ENCODE results near the gene NTRK2. TPM values are rescaled to one million over a fixed set of nuclear protein-coding genes. Genes with fewer than 3 reads are reported as not detected.

Gene NTRK2
- total and polyA plus RNA-seq, 4 donors, result 0.26 to 1.4 (median 0.56) TPM

- H3K36me3 ChIP-seq (ENCODE audit: control insufficient read depth in 4 of 4, insufficient read depth in 3 of 4, low read depth in 1 of 4, low read length in 3 of 4), result no peaks in the 10 kb centered on the region
- 81% methylated on average over 6 of the region's 6 CpGs for WGBS
Observed at GRCh38 chr9:84701801-84702200, 32.3 kb downstream of the NTRK2 start.

DNA sequence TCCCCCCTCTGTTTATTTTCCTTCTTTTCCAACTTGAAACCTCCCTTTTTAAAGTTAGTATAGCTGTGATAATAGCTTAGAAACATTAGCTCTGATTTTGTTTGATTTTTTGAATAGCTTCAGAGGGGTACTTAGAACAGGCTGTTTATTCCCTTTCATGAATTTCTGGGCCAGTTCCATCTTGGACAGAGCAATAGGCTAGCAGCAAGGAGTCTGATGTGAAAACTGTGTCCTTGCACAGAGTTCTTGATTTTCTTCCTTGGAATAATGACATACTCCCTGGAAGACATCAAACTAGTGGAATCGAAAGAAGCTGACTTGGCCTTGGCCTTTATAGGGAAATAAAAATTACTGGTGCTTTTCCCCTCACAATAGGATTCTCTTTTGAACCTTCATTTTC lies 32.9 kb downstream of the NTRK2 start:
- no peak overlapping the region for H3K4me3 ChIP-seq (ENCODE audit: low read depth in 1 of 3, low read length in 3 of 3)
- H3K9ac ChIP-seq (ENCODE audit: low read depth in 1 of 2, low read length in 2 of 2), result no peak overlapping the region
- peaks cover 0 to 2% (median 0%) of the 10 kb centered on the region in 4 donors for H3K27me3 ChIP-seq (ENCODE audit: control insufficient read depth in 4 of 4, insufficient read depth in 4 of 4, low read length in 3 of 4)
- H3K9me3 ChIP-seq (ENCODE audit: control insufficient read depth in 4 of 4, low read length in 3 of 4), result no peaks in the 10 kb centered on the region
- TF ChIP-seq HNF4G (IDR thresholded peaks at IDR 0.05) (no peak), RXRA (IDR thresholded peaks at IDR 0.05) (no peak), TAF1 (conservative IDR thresholded peaks at IDR 0.05) (no peak), RAD21 (IDR thresholded peaks at IDR 0.05) (no peak), REST (IDR thresholded peaks at IDR 0.05) (no peak), NR2F2 (IDR thresholded peaks at IDR 0.05) (no peak), GABPA (IDR thresholded peaks at IDR 0.05 in 1 of 2, conservative IDR thresholded peaks at IDR 0.05 in 1 of 2) (no peak)
- TF ChIP-seq, protein P1, sequence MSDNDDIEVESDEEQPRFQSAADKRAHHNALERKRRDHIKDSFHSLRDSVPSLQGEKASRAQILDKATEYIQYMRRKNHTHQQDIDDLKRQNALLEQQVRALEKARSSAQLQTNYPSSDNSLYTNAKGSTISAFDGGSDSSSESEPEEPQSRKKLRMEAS (IDR thresholded peaks at IDR 0.05), result no peak
- WGBS, result 80% methylated on average over 1 of the region's 1 CpG
- DNase-seq (ENCODE audit: low spot score), result no peak
- no peaks in the 10 kb centered on the region for H3K36me3 ChIP-seq (ENCODE audit: control insufficient read depth in 4 of 4, insufficient read depth in 3 of 4, low read depth in 1 of 4, low read length in 3 of 4)
- no peak overlapping the region for H3K27ac ChIP-seq (ENCODE audit: low read depth in 1 of 2, low read length in 2 of 2)
- no peaks in the 10 kb centered on the region for H3K4me1 ChIP-seq (ENCODE audit: control insufficient read depth in 4 of 4, insufficient read depth in 4 of 4, low read length in 3 of 4)

More at GRCh38 chr9:84701801-84702200, 32.3 kb downstream of the NTRK2 start:
- DNase-seq (ENCODE audit: low spot score), result no peak
- Histone ChIP-seq H3K4me3 (ENCODE audit: low read depth in 1 of 3, low read length in 3 of 3) (no peak overlapping the region), H3K9me3 (ENCODE audit: control insufficient read depth in 4 of 4, low read length in 3 of 4) (no peaks in the 10 kb centered on the region), H3K27ac (ENCODE audit: low read depth in 1 of 2, low read length in 2 of 2) (no peak overlapping the region), H3K27me3 (ENCODE audit: control insufficient read depth in 4 of 4, insufficient read depth in 4 of 4, low read length in 3 of 4) (peaks cover 0 to 4% (median 0%) of the 10 kb centered on the region in 4 donors), H3K4me1 (ENCODE audit: control insufficient read depth in 4 of 4, insufficient read depth in 4 of 4, low read length in 3 of 4) (no peaks in the 10 kb centered on the region), H3K9ac (ENCODE audit: low read depth in 1 of 2, low read length in 2 of 2) (no peak overlapping the region)
- TF ChIP-seq JUND (IDR thresholded peaks at IDR 0.05) (no peak), SP1 (IDR thresholded peaks at IDR 0.05) (no peak), HNF4A (conservative IDR thresholded peaks at IDR 0.05) (no peak), RAD21 (IDR thresholded peaks at IDR 0.05) (no peak), RXRA (IDR thresholded peaks at IDR 0.05) (no peak), FOXA1 (IDR thresholded peaks at IDR 0.05) (no peak), NR2F2 (IDR thresholded peaks at IDR 0.05) (no peak), REST (IDR thresholded peaks at IDR 0.05) (no peak), EGR1 (IDR thresholded peaks at IDR 0.05; ENCODE audit: low read depth in 2 of 2) (no peak)
- TF ChIP-seq, protein P1 (IDR thresholded peaks at IDR 0.05), result no peak
- TF ChIP-seq, protein P2, sequence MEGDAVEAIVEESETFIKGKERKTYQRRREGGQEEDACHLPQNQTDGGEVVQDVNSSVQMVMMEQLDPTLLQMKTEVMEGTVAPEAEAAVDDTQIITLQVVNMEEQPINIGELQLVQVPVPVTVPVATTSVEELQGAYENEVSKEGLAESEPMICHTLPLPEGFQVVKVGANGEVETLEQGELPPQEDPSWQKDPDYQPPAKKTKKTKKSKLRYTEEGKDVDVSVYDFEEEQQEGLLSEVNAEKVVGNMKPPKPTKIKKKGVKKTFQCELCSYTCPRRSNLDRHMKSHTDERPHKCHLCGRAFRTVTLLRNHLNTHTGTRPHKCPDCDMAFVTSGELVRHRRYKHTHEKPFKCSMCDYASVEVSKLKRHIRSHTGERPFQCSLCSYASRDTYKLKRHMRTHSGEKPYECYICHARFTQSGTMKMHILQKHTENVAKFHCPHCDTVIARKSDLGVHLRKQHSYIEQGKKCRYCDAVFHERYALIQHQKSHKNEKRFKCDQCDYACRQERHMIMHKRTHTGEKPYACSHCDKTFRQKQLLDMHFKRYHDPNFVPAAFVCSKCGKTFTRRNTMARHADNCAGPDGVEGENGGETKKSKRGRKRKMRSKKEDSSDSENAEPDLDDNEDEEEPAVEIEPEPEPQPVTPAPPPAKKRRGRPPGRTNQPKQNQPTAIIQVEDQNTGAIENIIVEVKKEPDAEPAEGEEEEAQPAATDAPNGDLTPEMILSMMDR (IDR thresholded peaks at IDR 0.05; ENCODE audit: low read depth, low read length, missing input control), result no peak
